ENCODE measurements around the gene TREML1.

Gene TREML1

DNA sequence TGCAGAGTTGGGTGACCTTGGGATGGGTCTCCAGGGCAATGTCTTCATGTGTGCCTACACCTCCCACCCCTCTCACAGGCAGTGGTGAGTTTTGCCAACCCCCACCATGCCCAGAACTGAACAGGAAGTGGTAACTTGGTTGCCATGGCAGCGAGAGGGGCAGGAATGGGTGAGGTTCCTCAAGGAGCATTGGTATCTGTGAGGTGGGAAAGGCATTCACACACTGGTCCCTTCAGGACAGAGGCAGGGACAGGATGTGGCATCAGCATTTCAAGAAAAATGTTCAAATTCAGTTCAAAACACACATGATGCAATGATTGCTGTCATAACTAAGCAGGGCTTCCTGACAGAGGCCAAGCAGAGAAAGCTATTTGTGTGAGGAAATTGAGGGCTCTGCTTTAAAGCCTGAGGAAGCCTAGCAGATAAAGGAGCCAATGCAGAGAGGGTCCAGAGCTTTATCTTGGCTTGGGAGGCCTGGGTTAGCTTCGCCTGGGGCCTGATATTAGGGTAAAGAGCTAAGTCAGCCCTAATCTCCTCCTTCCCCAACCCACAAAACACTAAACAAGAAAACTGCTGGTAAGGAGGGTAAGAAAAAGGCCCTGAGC is 46.3 kb upstream of the TREML1 start:
- Histone ChIP-seq H3K4me3 (ENCODE audit: low read length in 2 of 2) (no peak overlapping the region), H4K91ac (ENCODE audit: low read depth, low read length, poor library complexity) (no peak overlapping the region), H3K18ac (ENCODE audit: low read length) (no peak overlapping the region), H3K27me3 (ENCODE audit: control insufficient read depth in 3 of 3, insufficient read depth in 3 of 3, low read depth in 1 of 3, low read length in 3 of 3) (no peaks in the 10 kb centered on the region), H3K27ac (replicated peaks; ENCODE audit: low read length) (no peak overlapping the region), H3K79me1 (ENCODE audit: low read depth, low read length) (no peaks in the 10 kb centered on the region), H4K8ac (ENCODE audit: low read depth, low read length) (peak overlapping the region; percentile 25), H3K4me1 (ENCODE audit: control insufficient read depth in 2 of 2, insufficient read depth in 1 of 2, low read depth in 1 of 2, low read length in 2 of 2) (peaks cover 0 to 8% of the 10 kb centered on the region in 2 donors), H2BK12ac (ENCODE audit: low read length) (no peak overlapping the region), H3K9ac (ENCODE audit: low read depth, low read length, poor library complexity) (no peak overlapping the region), H3K4me2 (ENCODE audit: insufficient read depth, low read length, poor library complexity, severe bottlenecking) (no peak overlapping the region), H2BK120ac (ENCODE audit: low read depth, low read length) (no peak overlapping the region), H2BK15ac (ENCODE audit: low read length) (no peak overlapping the region), H3K9me3 (replicated peaks in 1 of 2; ENCODE audit: control insufficient read depth in 2 of 2, insufficient read depth in 1 of 2, low read depth in 1 of 2, low read length in 2 of 2) (no peaks in the 10 kb centered on the region), H3K4ac (ENCODE audit: low read length) (no peak overlapping the region), H3K23ac (ENCODE audit: low read depth, low read length, poor library complexity) (no peak overlapping the region), H3K36me3 (replicated peaks in 1 of 2; ENCODE audit: control insufficient read depth in 2 of 2, insufficient read depth in 2 of 2, low read length in 2 of 2) (no peaks in the 10 kb centered on the region), H3K14ac (ENCODE audit: low read length) (peak overlapping the region; percentile 72), H2BK5ac (ENCODE audit: low read length) (no peak overlapping the region), H2AFZ (ENCODE audit: low read length) (peak overlapping the region; percentile 64), H2AK5ac (ENCODE audit: low read depth, low read length) (no peak overlapping the region)
- WGBS, 2 donors (ENCODE audit: extremely low coverage in 2 of 2, insufficient read length in 2 of 2, insufficient replicate concordance in 1 of 2) = no CpG with 5 or more reads among the region's 2 CpGs
- DNase-seq (ENCODE audit: low spot score) = no peak

DNA sequence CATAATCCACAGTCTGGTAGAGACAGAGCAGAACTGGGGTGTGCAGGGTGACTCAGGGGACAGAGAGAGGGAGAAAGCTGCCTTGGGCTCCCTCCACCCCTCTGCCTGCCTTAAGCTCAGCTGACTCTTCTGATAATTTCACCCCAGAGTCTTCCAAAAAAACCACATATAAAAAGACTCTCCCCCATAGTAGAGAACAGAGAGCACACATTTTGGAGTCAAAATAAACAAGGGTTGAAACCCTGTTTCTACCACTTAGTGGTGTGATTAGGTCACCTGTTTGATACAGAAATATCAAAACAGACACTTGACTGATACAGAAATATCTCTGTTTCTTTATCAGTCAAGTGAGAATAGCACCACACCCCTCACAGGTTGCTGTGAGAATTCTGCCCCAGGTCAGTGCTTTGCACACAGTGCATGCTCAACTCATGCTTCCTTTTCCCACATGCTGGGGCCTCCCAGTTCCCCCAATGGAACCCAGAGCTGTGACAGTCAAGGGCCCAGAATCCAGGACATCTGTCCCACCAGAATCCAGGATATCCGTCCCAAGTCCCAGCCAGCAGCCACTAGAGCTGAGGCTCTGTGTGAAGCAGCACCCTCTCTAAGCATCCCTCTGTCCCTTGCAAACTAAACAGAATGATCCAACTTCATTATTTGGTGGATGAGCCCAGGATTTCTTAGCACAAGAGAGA is 45.6 kb upstream of the TREML1 start:
- no CpG with 5 or more reads among the region's 1 CpG for WGBS, 2 donors (ENCODE audit: extremely low coverage in 2 of 2, insufficient read length in 2 of 2, insufficient replicate concordance in 1 of 2)
- H2BK5ac ChIP-seq (ENCODE audit: low read length) = no peak overlapping the region
- no peak for DNase-seq (ENCODE audit: low spot score)

DNA sequence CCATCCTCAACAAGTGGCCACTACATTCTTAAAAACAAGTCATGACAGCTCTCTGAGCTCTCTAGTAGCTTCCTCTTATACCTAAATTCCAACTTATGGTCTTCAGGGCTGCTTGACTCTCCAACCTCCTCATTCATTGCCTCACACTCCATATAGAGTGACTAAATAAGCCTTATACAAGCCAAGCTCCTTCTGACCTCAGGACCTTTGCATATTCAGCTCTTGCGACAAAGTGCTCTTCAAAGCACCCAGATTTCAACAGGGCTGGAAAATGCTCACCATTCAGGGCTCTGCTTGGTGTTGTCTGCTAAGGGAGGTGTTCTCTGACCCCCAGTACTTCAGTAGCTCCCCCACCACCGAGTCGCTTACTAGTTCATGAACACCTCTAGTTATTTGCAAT is 43.1 kb upstream of the TREML1 start:
- no CpG with 5 or more reads among the region's 3 CpGs for WGBS, 2 donors (ENCODE audit: extremely low coverage in 2 of 2, insufficient read length in 2 of 2, insufficient replicate concordance in 1 of 2)
- Histone ChIP-seq H3K4me2 (ENCODE audit: insufficient read depth, low read length, poor library complexity, severe bottlenecking) (no peak overlapping the region), H3K27ac (replicated peaks; ENCODE audit: low read length) (no peak overlapping the region), H3K36me3 (replicated peaks in 1 of 2; ENCODE audit: control insufficient read depth in 2 of 2, insufficient read depth in 2 of 2, low read length in 2 of 2) (no peaks in the 10 kb centered on the region), H3K9me3 (replicated peaks in 1 of 2; ENCODE audit: control insufficient read depth in 2 of 2, insufficient read depth in 1 of 2, low read depth in 1 of 2, low read length in 2 of 2) (peaks cover 0 to 2% of the 10 kb centered on the region in 2 donors), H3K4ac (ENCODE audit: low read length) (no peak overlapping the region), H2BK120ac (ENCODE audit: low read depth, low read length) (no peak overlapping the region), H2BK15ac (ENCODE audit: low read length) (no peak overlapping the region), H2BK5ac (ENCODE audit: low read length) (no peak overlapping the region), H3K4me3 (ENCODE audit: low read length in 2 of 2) (no peak overlapping the region), H3K18ac (ENCODE audit: low read length) (no peak overlapping the region), H3K14ac (ENCODE audit: low read length) (no peak overlapping the region), H2AK5ac (ENCODE audit: low read depth, low read length) (no peak overlapping the region), H2BK12ac (ENCODE audit: low read length) (no peak overlapping the region), H2AFZ (ENCODE audit: low read length) (no peak overlapping the region), H4K8ac (ENCODE audit: low read depth, low read length) (no peak overlapping the region), H3K4me1 (ENCODE audit: control insufficient read depth in 2 of 2, insufficient read depth in 1 of 2, low read depth in 1 of 2, low read length in 2 of 2) (peaks cover 2 to 8% of the 10 kb centered on the region in 2 donors), H3K9ac (ENCODE audit: low read depth, low read length, poor library complexity) (no peak overlapping the region), H3K79me1 (ENCODE audit: low read depth, low read length) (no peaks in the 10 kb centered on the region), H4K91ac (ENCODE audit: low read depth, low read length, poor library complexity) (no peak overlapping the region), H3K23ac (ENCODE audit: low read depth, low read length, poor library complexity) (no peak overlapping the region), H3K27me3 (ENCODE audit: control insufficient read depth in 3 of 3, insufficient read depth in 3 of 3, low read depth in 1 of 3, low read length in 3 of 3) (peaks cover 0 to 4% (median 0%) of the 10 kb centered on the region in 3 experiments)
- no peak for DNase-seq (ENCODE audit: low spot score)

More for the DNA sequence above, 45.6 kb upstream of the TREML1 start:
- no peak overlapping the region for H3K4ac ChIP-seq (ENCODE audit: low read length)
- H2AK5ac ChIP-seq (ENCODE audit: low read depth, low read length) = no peak overlapping the region
- no peak overlapping the region for H2BK120ac ChIP-seq (ENCODE audit: low read depth, low read length)
- no peak overlapping the region for H2BK15ac ChIP-seq (ENCODE audit: low read length)
- no peak overlapping the region for H3K9ac ChIP-seq (ENCODE audit: low read depth, low read length, poor library complexity)
- H4K8ac ChIP-seq (ENCODE audit: low read depth, low read length) = peak overlapping the region; percentile 25
- H3K23ac ChIP-seq (ENCODE audit: low read depth, low read length, poor library complexity) = no peak overlapping the region
- no peak overlapping the region for H3K18ac ChIP-seq (ENCODE audit: low read length)
- H3K9me3 ChIP-seq (replicated peaks in 1 of 2; ENCODE audit: control insufficient read depth in 2 of 2, insufficient read depth in 1 of 2, low read depth in 1 of 2, low read length in 2 of 2) = no peaks in the 10 kb centered on the region
- H4K91ac ChIP-seq (ENCODE audit: low read depth, low read length, poor library complexity) = no peak overlapping the region
- no peak overlapping the region for H3K27ac ChIP-seq (replicated peaks; ENCODE audit: low read length)
- no peak overlapping the region for H3K4me2 ChIP-seq (ENCODE audit: insufficient read depth, low read length, poor library complexity, severe bottlenecking)
- H3K36me3 ChIP-seq (replicated peaks in 1 of 2; ENCODE audit: control insufficient read depth in 2 of 2, insufficient read depth in 2 of 2, low read length in 2 of 2) = no peaks in the 10 kb centered on the region
- no peak overlapping the region for H2BK12ac ChIP-seq (ENCODE audit: low read length)
- H3K27me3 ChIP-seq (ENCODE audit: control insufficient read depth in 3 of 3, insufficient read depth in 3 of 3, low read depth in 1 of 3, low read length in 3 of 3) = peaks cover 0 to under 1% (median 0%) of the 10 kb centered on the region in 3 experiments
- H3K14ac ChIP-seq (ENCODE audit: low read length) = no peak overlapping the region
- peaks cover 0 to 8% of the 10 kb centered on the region in 2 donors for H3K4me1 ChIP-seq (ENCODE audit: control insufficient read depth in 2 of 2, insufficient read depth in 1 of 2, low read depth in 1 of 2, low read length in 2 of 2)
- H3K79me1 ChIP-seq (ENCODE audit: low read depth, low read length) = no peaks in the 10 kb centered on the region
- H3K4me3 ChIP-seq (ENCODE audit: low read length in 2 of 2) = no peak overlapping the region
- H2AFZ ChIP-seq (ENCODE audit: low read length) = peak overlapping the region; percentile 64

DNA sequence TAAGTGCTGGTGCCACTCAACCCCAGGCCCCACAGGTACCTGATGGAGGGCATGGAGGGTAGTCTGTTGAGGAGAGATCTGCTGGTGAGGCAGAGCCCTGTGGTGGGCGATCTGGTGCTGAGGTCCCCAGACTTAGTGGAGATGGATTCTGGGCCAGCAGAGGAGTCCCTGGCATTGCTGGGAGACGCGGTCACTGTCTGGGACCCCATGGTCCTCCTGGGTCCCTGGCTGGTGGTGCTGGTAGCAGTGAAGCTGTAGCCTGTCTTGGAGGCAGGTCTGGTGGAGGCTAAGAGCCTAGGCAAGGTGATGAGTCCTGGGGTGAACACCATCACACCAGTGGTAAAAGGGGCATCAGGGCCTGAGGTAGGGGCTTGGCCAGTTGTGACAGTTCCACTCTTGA is 40.2 kb upstream of the TREML1 start:
- H3K4me1 ChIP-seq (ENCODE audit: control insufficient read depth in 2 of 2, insufficient read depth in 1 of 2, low read depth in 1 of 2, low read length in 2 of 2) = peaks cover 0 to 2% of the 10 kb centered on the region in 2 donors
- peak overlapping the region; percentile 19 for H3K18ac ChIP-seq (ENCODE audit: low read length)
- no peak overlapping the region for H3K9ac ChIP-seq (ENCODE audit: low read depth, low read length, poor library complexity)
- H3K79me1 ChIP-seq (ENCODE audit: low read depth, low read length) = no peaks in the 10 kb centered on the region
- H2BK15ac ChIP-seq (ENCODE audit: low read length) = no peak overlapping the region
- peaks cover 6 to 11% of the 10 kb centered on the region in 2 donors for H3K9me3 ChIP-seq (replicated peaks in 1 of 2; ENCODE audit: control insufficient read depth in 2 of 2, insufficient read depth in 1 of 2, low read depth in 1 of 2, low read length in 2 of 2)
- no peak overlapping the region for H3K4me3 ChIP-seq (ENCODE audit: low read length in 2 of 2)
- H4K91ac ChIP-seq (ENCODE audit: low read depth, low read length, poor library complexity) = no peak overlapping the region
- H2BK120ac ChIP-seq (ENCODE audit: low read depth, low read length) = no peak overlapping the region
- no peak overlapping the region for H2AK5ac ChIP-seq (ENCODE audit: low read depth, low read length)
- H3K23ac ChIP-seq (ENCODE audit: low read depth, low read length, poor library complexity) = peak overlapping the region; percentile 52
- H3K14ac ChIP-seq (ENCODE audit: low read length) = no peak overlapping the region
- H2BK5ac ChIP-seq (ENCODE audit: low read length) = no peak overlapping the region
- peaks cover 0 to 4% (median 0%) of the 10 kb centered on the region in 3 experiments for H3K27me3 ChIP-seq (ENCODE audit: control insufficient read depth in 3 of 3, insufficient read depth in 3 of 3, low read depth in 1 of 3, low read length in 3 of 3)
- H3K4me2 ChIP-seq (ENCODE audit: insufficient read depth, low read length, poor library complexity, severe bottlenecking) = no peak overlapping the region
- H3K36me3 ChIP-seq (replicated peaks in 1 of 2; ENCODE audit: control insufficient read depth in 2 of 2, insufficient read depth in 2 of 2, low read length in 2 of 2) = no peaks in the 10 kb centered on the region
- H2AFZ ChIP-seq (ENCODE audit: low read length) = no peak overlapping the region
- WGBS, 2 donors (ENCODE audit: extremely low coverage in 2 of 2, insufficient read length in 2 of 2, insufficient replicate concordance in 1 of 2) = no CpG with 5 or more reads among the region's 3 CpGs
- H2BK12ac ChIP-seq (ENCODE audit: low read length) = no peak overlapping the region
- H3K4ac ChIP-seq (ENCODE audit: low read length) = no peak overlapping the region
- DNase-seq (ENCODE audit: low spot score) = no peak
- no peak overlapping the region for H3K27ac ChIP-seq (replicated peaks; ENCODE audit: low read length)
- no peak overlapping the region for H4K8ac ChIP-seq (ENCODE audit: low read depth, low read length)
